Prostate gland (tissue), 2 donors: Measurements from ENCODE around the gene E2F4.

Experiments
- POLR2A ChIP-seq: fragments of 450-650 bp; IDR thresholded peaks from one replicate; pipeline ENCODE4 v1.6.1; 2016; ENCODE audit warnings: antibody characterized with exemption, mild to moderate bottlenecking
- TF ChIP-seq, protein P1 (sequence below), 4 experiments: fragments of 200-600 bp in 2 of 4; fragments of 450-650 bp in 2 of 4; sonication (generic) in 2 of 4; IDR thresholded peaks; 1 replicate in 3 of 4; 2 replicates in 1 of 4; pipeline ENCODE4 v1.5.1; 2016 to 2019; ENCODE audit warnings: antibody characterized with exemption in 4 of 4, mild to moderate bottlenecking in 2 of 4, moderate library complexity in 2 of 4

DNA sequence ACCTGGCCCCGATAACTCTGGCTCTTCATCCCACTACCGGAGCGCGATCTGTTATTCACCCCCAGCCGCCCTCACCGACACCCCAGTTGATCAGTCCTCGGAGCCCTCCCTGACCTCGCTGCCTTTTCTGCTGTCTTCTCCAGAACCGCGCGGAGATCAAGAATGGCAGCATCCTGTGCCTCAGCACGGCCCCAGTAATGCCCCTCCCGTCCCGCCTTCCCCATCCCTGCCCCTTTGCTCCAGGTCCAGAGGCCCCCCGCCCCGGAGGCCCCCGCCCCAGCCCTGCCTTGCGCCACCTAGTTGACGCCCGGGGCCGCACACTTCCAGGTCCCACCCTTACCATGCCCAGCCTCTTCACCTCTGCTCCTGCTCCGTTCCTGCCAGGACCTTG lies 7.8 kb downstream of the E2F4 start:
- TF ChIP-seq, protein P1, sequence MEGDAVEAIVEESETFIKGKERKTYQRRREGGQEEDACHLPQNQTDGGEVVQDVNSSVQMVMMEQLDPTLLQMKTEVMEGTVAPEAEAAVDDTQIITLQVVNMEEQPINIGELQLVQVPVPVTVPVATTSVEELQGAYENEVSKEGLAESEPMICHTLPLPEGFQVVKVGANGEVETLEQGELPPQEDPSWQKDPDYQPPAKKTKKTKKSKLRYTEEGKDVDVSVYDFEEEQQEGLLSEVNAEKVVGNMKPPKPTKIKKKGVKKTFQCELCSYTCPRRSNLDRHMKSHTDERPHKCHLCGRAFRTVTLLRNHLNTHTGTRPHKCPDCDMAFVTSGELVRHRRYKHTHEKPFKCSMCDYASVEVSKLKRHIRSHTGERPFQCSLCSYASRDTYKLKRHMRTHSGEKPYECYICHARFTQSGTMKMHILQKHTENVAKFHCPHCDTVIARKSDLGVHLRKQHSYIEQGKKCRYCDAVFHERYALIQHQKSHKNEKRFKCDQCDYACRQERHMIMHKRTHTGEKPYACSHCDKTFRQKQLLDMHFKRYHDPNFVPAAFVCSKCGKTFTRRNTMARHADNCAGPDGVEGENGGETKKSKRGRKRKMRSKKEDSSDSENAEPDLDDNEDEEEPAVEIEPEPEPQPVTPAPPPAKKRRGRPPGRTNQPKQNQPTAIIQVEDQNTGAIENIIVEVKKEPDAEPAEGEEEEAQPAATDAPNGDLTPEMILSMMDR (IDR thresholded peaks at IDR 0.05): no peak
- no peak for TF ChIP-seq POLR2A
